GOT3 (cell line): ENCODE measurements around the gene CCDC154.
A peak's percentile ranks its signal among the peaks of the same experiment; 100 is the strongest.

Source experiments
- DNase-seq: peaks from one replicate; lab custom pipeline; 2025; ENCODE audit warnings: mixed read lengths; lab: John Stamatoyannopoulos, UW

CCDC154 gene

GRCh38 chr16:1425616-1426370 lies 18.6 kb downstream of the CCDC154 start:
- DNase-seq: no peak

GRCh38 chr16:1424028-1424427 lies 20.3 kb downstream of the CCDC154 start:
- DNase-seq: no peak

GRCh38 chr16:1422076-1422475 lies 22.3 kb downstream of the CCDC154 start:
- no peak for DNase-seq

GRCh38 chr16:1420111-1420539 lies 24.2 kb downstream of the CCDC154 start:
- no peak for DNase-seq

- no peak for DNase-seq
Measured at GRCh38 chr16:1416521-1416941, 27.8 kb downstream of the CCDC154 start.

GRCh38 chr16:1414532-1415260 lies 29.7 kb downstream of the CCDC154 start, which contains the start of gene UNKL:
Gene UNKL, minus strand, starts transcription at chr16:1414704. Its CDS starts 13 bp downstream, at chr16:1414691.
- DNase-seq: no peak

- DNase-seq: no peak
Measured at GRCh38 chr16:1413684-1414531, 30.4 kb downstream of the CCDC154 start.

- no peak for DNase-seq
Measured at GRCh38 chr16:1412847-1413246, 31.5 kb downstream of the CCDC154 start.

GRCh38 chr16:1408171-1408837 lies 36.1 kb downstream of the CCDC154 start:
- peak; percentile 76 for DNase-seq

- DNase-seq: no peak
Measured at GRCh38 chr16:1407753-1408152, 36.6 kb downstream of the CCDC154 start.

- DNase-seq: no peak
Measured at GRCh38 chr16:1403733-1404132, 40.6 kb downstream of the CCDC154 start.

GRCh38 chr16:1403036-1403435 lies 41.3 kb downstream of the CCDC154 start:
- DNase-seq: no peak

GRCh38 chr16:1401758-1402154 lies 42.6 kb downstream of the CCDC154 start:
- DNase-seq: no peak

- DNase-seq: no peak
Measured at GRCh38 chr16:1401061-1401757, 43.1 kb downstream of the CCDC154 start.

- DNase-seq: no peak
Measured at GRCh38 chr16:1398826-1399581, 45.4 kb downstream of the CCDC154 start.

- DNase-seq: no peak
Measured at GRCh38 chr16:1398351-1398750, 46.0 kb downstream of the CCDC154 start.

- DNase-seq: no peak
Measured at GRCh38 chr16:1397779-1398178, 46.6 kb downstream of the CCDC154 start.

- no peak for DNase-seq
Measured at GRCh38 chr16:1395444-1396031, 48.8 kb downstream of the CCDC154 start.

GRCh38 chr16:1394367-1394951 lies 49.9 kb downstream of the CCDC154 start:
- no peak for DNase-seq
